CD14-positive monocyte (primary cell): Measurements from ENCODE around the gene SDR39U1. TPM values are rescaled to one million over a fixed set of nuclear protein-coding genes. Genes with fewer than 3 reads are reported as not detected.

ENCODE experiments used
- DNase-seq, 3 donors: peaks; one replicate each; pipeline ENCODE4 v3.0.0-alpha.2; 2011 to 2022
- H2AFZ ChIP-seq: 2 replicates; pipeline ENCODE4 v1.6.0; 2012; ENCODE audit warnings: mild to moderate bottlenecking, low read depth, low read length, inconsistent platforms; ENCODE audit not compliant: insufficient read depth, poor library complexity, severe bottlenecking
- H3K27ac ChIP-seq, 2 donors: 1 replicate in 1 of 2; 2 replicates in 1 of 2; pipeline ENCODE4 v1.5.1; 2012 to 2013; ENCODE audit warnings: low read length in 2 of 2, control low read depth in 1 of 2, inconsistent platforms in 1 of 2, low read depth in 1 of 2, mild to moderate bottlenecking in 1 of 2
- H3K27me3 ChIP-seq, 2 donors: one replicate each; pipeline versions ENCODE4 v1.6.0 to v1.6.1; 2011 to 2013; ENCODE audit warnings: low read length in 2 of 2; ENCODE audit not compliant: control insufficient read depth in 2 of 2, insufficient read depth in 2 of 2
- H3K36me3 ChIP-seq, 2 donors: replicated peaks in 1 of 2; 1 replicate in 1 of 2; 2 replicates in 1 of 2; pipeline versions ENCODE4 v1.5.1 to v1.6.1; 2012 to 2013; ENCODE audit warnings: low read length in 2 of 2, control low read depth in 1 of 2, inconsistent platforms in 1 of 2, mild to moderate bottlenecking in 1 of 2; ENCODE audit not compliant: insufficient read depth in 2 of 2, control insufficient read depth in 1 of 2
- H3K4me1 ChIP-seq, 2 donors: 1 replicate in 1 of 2; 2 replicates in 1 of 2; pipeline versions ENCODE4 v1.5.1 to v1.6.1; 2012 to 2013; ENCODE audit warnings: low read length in 2 of 2, control low read depth in 1 of 2, inconsistent platforms in 1 of 2, mild to moderate bottlenecking in 1 of 2, moderate library complexity in 1 of 2; ENCODE audit not compliant: insufficient read depth in 2 of 2, control insufficient read depth in 1 of 2
- H3K4me2 ChIP-seq: replicated peaks from 2 replicates; pipeline ENCODE3; 2012; ENCODE audit warnings: low read length, moderate library complexity, mild to moderate bottlenecking; ENCODE audit not compliant: poor library complexity, severe bottlenecking; ENCODE audit errors: extremely low read depth
- H3K4me3 ChIP-seq, 3 experiments: fragments of 200-600 bp in 1 of 3; sonication (generic) in 1 of 3; replicated peaks in 1 of 3; 1 replicate in 2 of 3; 2 replicates in 1 of 3; pipeline ENCODE4 v1.5.1; 2011 to 2013; ENCODE audit warnings: low read length in 3 of 3, mild to moderate bottlenecking in 3 of 3, control low read depth in 2 of 3, low read depth in 2 of 3, inconsistent platforms in 1 of 3, moderate library complexity in 1 of 3
- H3K79me2 ChIP-seq: 2 replicates; pipeline ENCODE4 v1.6.0; 2012; ENCODE audit warnings: mild to moderate bottlenecking, control low read depth, inconsistent platforms, low read length, moderate library complexity; ENCODE audit not compliant: insufficient read depth
- H3K9ac ChIP-seq: 2 replicates; pipeline ENCODE4 v1.6.0; 2017; ENCODE audit warnings: low read length, mild to moderate bottlenecking; ENCODE audit not compliant: insufficient read depth, poor library complexity, severe bottlenecking
- H3K9me3 ChIP-seq, 2 donors: replicated peaks in 1 of 2; 1 replicate in 1 of 2; 2 replicates in 1 of 2; pipeline versions ENCODE4 v1.5.1 to v1.6.1; 2012 to 2013; ENCODE audit warnings: low read length in 2 of 2, control low read depth in 1 of 2; ENCODE audit not compliant: control insufficient read depth in 1 of 2, insufficient read depth in 1 of 2
- H4K20me1 ChIP-seq: 2 replicates; pipeline ENCODE4 v1.6.0; 2012; ENCODE audit warnings: mild to moderate bottlenecking, low read length, control low read depth, moderate library complexity; ENCODE audit not compliant: insufficient read depth
- H3K27ac Mint-ChIP-seq, 7 donors: one replicate each; pipeline ENCODE4 v1.8.0; 2020; ENCODE audit warnings: mild to moderate bottlenecking in 7 of 7, mixed read lengths in 7 of 7, moderate library complexity in 6 of 7, inconsistent platforms in 2 of 7
- H3K27me3 Mint-ChIP-seq, 3 donors: one replicate each; pipeline ENCODE4 v1.8.0; 2021 to 2022; ENCODE audit warnings: low read depth in 3 of 3, mild to moderate bottlenecking in 3 of 3, mixed read lengths in 3 of 3, moderate library complexity in 3 of 3, inconsistent platforms in 1 of 3
- H3K36me3 Mint-ChIP-seq, 2 donors: one replicate each; pipeline ENCODE4 v1.8.0; 2020; ENCODE audit warnings: mixed read lengths in 2 of 2, inconsistent platforms in 1 of 2, mild to moderate bottlenecking in 1 of 2
- H3K4me1 Mint-ChIP-seq: one replicate; pipeline ENCODE4 v1.8.0; 2020; ENCODE audit warnings: mild to moderate bottlenecking, mixed read lengths
- H3K4me3 Mint-ChIP-seq, 2 donors: one replicate each; pipeline ENCODE4 v1.8.0; 2020; ENCODE audit warnings: mild to moderate bottlenecking in 2 of 2, mixed read lengths in 2 of 2, moderate library complexity in 1 of 2
- H3K9me3 Mint-ChIP-seq, 7 donors: one replicate each; pipeline ENCODE4 v1.8.0; 2020 to 2022; ENCODE audit warnings: mixed read lengths in 7 of 7, mild to moderate bottlenecking in 6 of 7, moderate library complexity in 6 of 7, inconsistent platforms in 2 of 7
- WGBS: methylation state at CpG from one replicate; pipeline ENCODE4 v1.1.5; 2013; ENCODE audit warnings: missing lambda C conversion rate; ENCODE audit not compliant: insufficient coverage; 5-methylcytosine and 5-hydroxymethylcytosine counted together
- intact Hi-C, 2 donors: fragments of 100-400 bp; cut with micrococcal nuclease; formaldehyde crosslinking; loops; one replicate each; pipeline versions ENCODE4 v1.15.0 to v1.15.1; 2023
- polyA plus RNA-seq, 3 donors: library from polyadenylated mRNA; depleted of rRNA in 1 of 3; unstranded in 2 of 3; stranded (reverse) in 1 of 3; fragments of 300-500 nt in 2 of 3; fragments of >200 nt in 1 of 3; fragmentation: Illumina TruSeq in 2 of 3; gene quantifications; 1 replicate in 2 of 3; 2 replicates in 1 of 3; pipeline ENCODE4 v1.2.3, GENCODE V29; 2012 to 2021
- TF ChIP-seq, protein P1 (sequence below): fragments of 200-600 bp; IDR thresholded peaks from one replicate; pipeline ENCODE4 v1.8.0; 2022; ENCODE audit warnings: antibody characterized with exemption, mild to moderate bottlenecking

Gene SDR39U1
- polyA plus RNA-seq, 3 donors = 37.3 to 110 (median 39.2) TPM

DNA sequence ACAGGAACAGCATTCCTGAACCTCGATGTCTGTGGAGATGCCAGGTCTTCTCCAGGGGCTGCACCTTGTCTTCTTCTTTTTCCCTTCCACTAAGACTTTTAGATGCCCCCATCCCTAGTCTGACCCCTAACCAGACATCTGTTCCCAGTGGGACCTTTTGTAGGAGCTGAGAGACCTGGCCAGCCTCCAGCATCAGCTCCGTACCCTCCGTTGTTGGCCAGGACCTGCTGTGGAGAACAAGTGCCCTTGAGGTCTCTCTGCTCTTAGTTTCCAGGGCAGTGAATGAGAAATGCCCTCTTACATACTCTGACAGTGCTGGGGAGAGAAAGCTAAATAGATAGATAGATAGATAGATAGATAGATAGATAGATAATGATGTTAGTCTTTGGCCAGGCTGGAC, 16.8 kb upstream of the SDR39U1 start:
- TF ChIP-seq, protein P1, sequence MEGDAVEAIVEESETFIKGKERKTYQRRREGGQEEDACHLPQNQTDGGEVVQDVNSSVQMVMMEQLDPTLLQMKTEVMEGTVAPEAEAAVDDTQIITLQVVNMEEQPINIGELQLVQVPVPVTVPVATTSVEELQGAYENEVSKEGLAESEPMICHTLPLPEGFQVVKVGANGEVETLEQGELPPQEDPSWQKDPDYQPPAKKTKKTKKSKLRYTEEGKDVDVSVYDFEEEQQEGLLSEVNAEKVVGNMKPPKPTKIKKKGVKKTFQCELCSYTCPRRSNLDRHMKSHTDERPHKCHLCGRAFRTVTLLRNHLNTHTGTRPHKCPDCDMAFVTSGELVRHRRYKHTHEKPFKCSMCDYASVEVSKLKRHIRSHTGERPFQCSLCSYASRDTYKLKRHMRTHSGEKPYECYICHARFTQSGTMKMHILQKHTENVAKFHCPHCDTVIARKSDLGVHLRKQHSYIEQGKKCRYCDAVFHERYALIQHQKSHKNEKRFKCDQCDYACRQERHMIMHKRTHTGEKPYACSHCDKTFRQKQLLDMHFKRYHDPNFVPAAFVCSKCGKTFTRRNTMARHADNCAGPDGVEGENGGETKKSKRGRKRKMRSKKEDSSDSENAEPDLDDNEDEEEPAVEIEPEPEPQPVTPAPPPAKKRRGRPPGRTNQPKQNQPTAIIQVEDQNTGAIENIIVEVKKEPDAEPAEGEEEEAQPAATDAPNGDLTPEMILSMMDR = no peak
- peaks cover 4 to 15% (median 8%) of the 10 kb centered on the region in 7 donors for H3K9me3 Mint-ChIP-seq
- Histone ChIP-seq H3K36me3 (no peaks in the 10 kb centered on the region), H2AFZ (no peak overlapping the region), H3K9ac (no peak overlapping the region), H3K9me3 (peaks cover 0 to 6% of the 10 kb centered on the region in 2 donors), H3K27ac (no peak overlapping the region), H3K4me3 (no peak overlapping the region), H4K20me1 (no peaks in the 10 kb centered on the region), H3K79me2 (no peaks in the 10 kb centered on the region), H3K4me1 (no peaks in the 10 kb centered on the region), H3K4me2 (no peak overlapping the region), H3K27me3 (no peaks in the 10 kb centered on the region)
- H3K27ac Mint-ChIP-seq = no peak overlapping the region
- DNase-seq = no peak
- intact Hi-C loops = no loop called here
- H3K36me3 Mint-ChIP-seq = no peaks in the 10 kb centered on the region
- H3K4me1 Mint-ChIP-seq = no peaks in the 10 kb centered on the region
- peaks cover 0 to 4% (median 0%) of the 10 kb centered on the region in 3 donors for H3K27me3 Mint-ChIP-seq
- WGBS = 100% methylated on average over 1 of the region's 3 CpGs
- H3K4me3 Mint-ChIP-seq = no peak overlapping the region

DNA sequence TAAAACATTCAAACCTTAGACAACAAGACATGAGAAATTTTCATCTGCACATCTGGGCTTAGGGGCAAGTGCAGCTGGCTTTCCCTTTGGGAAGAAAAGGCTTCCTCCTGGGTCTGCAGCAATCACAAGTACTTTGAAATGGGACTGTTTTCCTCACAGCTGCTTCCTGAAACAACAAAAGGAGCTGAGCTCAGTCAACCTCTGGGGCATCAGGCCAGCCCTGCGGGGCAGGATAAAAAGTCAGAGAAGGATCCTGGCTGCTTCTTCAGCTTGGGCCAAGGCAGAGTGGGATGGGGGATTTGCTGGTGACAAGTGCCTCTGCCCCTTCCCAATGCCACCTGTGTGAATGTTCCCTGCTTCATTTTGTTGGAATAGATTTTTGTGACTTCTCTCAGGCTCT, 16.2 kb upstream of the SDR39U1 start:
- Mint-ChIP-seq H3K4me3 (no peak overlapping the region), H3K4me1 (no peaks in the 10 kb centered on the region), H3K9me3 (peaks cover 8 to 20% (median 12%) of the 10 kb centered on the region in 7 donors), H3K36me3 (peaks cover 3 to 5% of the 10 kb centered on the region in 2 donors), H3K27ac (no peak overlapping the region), H3K27me3 (peaks cover 0 to 4% (median 0%) of the 10 kb centered on the region in 3 donors)
- WGBS = 80% methylated on average over 1 of the region's 1 CpG
- Histone ChIP-seq H2AFZ (no peak overlapping the region), H3K9ac (no peak overlapping the region), H3K9me3 (peaks cover 0 to 8% of the 10 kb centered on the region in 2 donors), H3K4me3 (no peak overlapping the region), H3K27ac (no peak overlapping the region), H3K27me3 (no peaks in the 10 kb centered on the region), H4K20me1 (no peaks in the 10 kb centered on the region), H3K36me3 (no peaks in the 10 kb centered on the region), H3K79me2 (no peaks in the 10 kb centered on the region), H3K4me1 (no peaks in the 10 kb centered on the region), H3K4me2 (no peak overlapping the region)
- intact Hi-C loops = no loop called here
- no peak for DNase-seq
- TF ChIP-seq, protein P1 = no peak
